HG02943 (cell line): ENCODE results near the gene NEIL1.

Experiments
- ATAC-seq: cut with Tn5 transposase; IDR thresholded peaks from one replicate; pipeline ENCODE4 v1.9.1; 2021; ENCODE audit warnings: mild to moderate bottlenecking, low read depth, moderate library complexity; ENCODE audit not compliant: unreplicated experiment

The NEIL1 gene

GRCh38 chr15:75355369-75355768 lies 8.5 kb downstream of the NEIL1 start:
- no peak for ATAC-seq

GRCh38 chr15:75356006-75356405 lies 9.2 kb downstream of the NEIL1 start:
- no peak for ATAC-seq

GRCh38 chr15:75356517-75356916 lies 9.7 kb downstream of the NEIL1 start:
- ATAC-seq, result no peak

DNA sequence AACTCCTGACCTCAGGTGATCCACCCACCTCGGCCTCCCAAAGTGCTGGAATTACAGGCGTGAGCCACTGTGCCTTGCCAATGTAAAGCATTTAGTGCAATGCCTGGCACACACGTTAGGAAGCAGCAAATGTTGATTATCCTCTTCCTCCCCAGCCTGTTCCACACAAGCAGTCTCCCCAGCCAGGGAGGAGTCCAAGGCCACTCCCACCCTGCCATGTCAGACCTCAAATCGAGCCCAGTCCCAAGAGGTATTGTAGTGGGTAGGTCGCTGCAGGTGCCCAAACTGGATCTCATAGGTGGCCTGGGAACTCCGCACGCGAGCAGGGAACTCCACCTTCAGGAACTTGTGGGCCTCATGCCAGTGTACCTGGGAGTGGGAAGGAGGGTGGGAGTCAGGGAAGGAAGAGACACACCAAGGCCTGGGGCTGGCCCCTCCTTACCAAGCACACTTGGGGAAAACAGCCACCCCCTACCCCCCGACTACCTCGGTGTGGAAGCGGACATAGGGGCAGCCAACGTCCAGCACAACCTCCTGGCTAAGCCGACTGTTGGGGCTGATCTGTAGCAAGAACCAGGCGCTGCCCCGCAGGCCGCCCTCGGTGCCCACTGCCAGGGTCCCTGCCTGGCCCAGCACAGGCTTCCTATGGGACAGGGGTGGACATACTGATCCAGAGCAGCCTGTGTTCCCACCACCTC lies 11.3 kb downstream of the NEIL1 start:
- no peak for ATAC-seq

DNA sequence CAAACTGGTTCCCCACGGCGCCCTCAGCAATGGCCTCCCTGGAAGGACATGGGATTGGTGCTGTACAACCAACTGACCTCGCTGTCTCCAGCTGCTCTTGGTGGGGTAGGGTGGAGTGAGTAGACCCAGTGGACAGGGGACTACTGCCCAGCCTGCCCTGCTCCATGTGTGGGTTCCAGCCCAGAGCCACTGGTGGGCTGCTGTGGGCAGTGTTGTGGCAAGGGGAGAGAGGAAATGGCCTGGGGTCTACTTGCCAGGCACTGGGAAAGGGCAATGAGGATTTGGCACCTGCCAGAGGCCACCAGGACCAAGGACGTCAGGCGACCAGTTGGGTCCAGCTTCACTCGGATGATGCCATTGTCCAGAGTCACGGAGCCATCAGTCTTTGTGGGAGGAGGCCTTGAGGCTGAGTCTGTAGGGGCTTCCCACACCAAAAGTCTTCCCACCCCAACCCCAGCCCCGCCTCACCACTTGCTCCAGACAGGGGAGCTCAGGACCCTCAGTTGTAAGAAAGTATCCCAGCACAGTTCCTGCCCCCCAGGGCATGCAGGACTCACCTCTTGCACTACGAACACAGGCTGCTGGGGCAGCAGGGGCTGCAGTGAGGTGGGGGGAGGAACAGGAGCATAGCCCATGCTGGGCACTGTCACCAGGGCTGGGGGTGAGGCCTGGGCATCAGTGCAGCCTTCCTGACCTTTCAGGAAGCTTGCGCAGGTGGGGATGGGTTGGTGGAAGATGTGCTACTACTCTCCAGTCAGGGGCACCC lies 12.1 kb downstream of the NEIL1 start:
- ATAC-seq, result no peak

DNA sequence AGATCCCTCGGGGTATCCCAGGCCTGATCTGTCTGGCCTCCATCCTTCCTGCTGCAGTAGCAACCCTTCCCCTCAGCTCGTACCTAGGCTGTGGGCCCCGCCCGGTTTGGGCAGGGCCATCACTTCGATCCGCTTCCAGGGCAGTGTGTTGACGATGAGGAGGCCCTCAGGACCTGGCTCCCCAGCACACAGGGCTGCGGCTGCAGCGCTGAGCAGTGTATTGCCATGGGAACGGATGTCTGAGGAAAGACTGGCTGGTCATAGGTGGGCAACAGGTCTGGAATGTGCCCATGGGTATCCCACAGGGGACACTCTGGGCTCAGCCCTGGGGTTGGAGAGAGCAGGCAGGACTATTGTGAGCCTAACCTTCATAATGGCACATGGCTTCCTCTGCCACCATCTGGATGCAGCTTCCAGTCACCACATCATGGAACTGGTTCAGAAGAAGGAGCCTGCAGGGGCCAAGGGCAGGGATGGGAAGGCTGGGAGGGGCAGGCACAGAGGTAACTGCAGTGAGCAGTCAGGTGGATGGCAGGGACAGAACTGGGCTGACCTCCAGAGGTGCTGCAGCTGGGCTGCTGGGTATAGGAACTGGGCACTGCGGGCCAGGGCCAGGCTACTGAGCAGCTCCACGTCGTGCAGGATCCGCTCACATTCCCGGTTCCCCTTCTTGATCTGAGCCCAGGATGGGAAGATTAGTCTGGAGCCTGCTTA lies 12.9 kb downstream of the NEIL1 start:
- no peak for ATAC-seq

DNA sequence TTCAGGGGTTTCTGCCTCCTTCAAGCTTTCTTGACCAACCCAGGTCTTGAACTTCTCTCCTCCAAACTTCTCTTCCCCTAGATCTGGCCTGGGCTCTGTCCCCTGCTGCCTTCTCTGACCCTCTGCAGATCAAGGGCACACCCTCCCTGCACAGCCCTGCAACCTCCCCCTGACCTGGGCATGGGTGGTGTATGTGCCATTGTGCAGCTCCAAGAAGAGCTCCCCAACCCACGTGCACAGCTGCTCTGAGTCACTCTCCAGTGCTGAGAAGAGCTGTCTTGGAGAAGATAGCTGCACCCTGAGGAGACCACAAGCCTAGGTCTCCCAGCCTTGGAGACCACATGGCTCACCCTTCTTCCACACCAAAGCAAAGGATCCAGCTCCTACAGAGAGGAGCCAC lies 13.6 kb downstream of the NEIL1 start:
- ATAC-seq, result no peak

DNA sequence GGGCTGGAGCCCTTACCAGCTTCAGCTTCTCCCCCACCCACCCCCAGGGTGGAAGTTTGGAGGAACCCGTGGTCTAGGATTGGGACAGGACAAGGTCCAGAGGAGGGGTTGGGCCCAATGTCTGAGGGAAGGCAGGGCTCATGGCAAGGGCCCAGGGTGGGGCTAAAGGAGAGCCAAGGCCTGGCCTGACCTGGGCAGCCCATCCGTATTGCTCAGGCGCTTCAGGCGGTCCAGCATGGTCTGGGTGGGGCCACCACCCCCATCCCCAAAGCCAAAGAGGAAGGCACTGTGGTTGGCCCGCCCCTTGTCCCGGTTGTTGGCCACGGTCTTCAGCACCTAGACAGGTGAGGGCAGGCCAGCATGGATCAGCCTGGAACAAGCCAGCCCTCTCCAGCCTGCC lies 14.0 kb downstream of the NEIL1 start:
- no peak for ATAC-seq

DNA sequence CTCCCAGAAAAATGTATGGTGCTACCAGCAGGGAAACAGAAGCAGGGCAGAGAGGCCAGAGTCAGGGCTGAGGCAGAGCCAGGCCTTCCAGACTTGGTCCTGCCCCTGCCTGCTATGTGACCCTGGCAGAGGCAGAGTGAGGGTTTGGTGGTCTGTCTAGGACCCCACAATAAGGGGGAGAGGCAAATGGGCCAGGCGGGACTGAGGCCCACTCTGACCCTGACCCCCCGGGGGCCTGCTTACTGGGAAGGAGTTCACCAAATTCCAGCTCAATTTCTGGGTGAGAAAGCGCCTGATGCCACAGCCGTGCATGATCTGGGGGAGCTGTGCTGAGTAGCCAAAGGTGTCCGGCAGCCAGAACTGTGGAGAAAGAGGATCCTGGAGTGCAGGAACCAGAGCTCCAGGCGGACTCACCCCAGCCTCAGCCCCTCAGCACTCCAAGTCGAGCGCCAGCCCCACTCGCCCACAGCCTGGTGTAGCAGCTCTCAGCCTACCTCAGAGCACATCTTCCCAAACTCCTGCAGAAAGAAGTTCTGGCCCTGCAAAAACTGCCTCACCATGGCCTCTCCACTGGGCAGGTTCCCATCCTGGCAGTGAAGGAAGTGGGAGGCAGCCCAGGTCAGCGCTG lies 14.6 kb downstream of the NEIL1 start:
- ATAC-seq, result no peak

DNA sequence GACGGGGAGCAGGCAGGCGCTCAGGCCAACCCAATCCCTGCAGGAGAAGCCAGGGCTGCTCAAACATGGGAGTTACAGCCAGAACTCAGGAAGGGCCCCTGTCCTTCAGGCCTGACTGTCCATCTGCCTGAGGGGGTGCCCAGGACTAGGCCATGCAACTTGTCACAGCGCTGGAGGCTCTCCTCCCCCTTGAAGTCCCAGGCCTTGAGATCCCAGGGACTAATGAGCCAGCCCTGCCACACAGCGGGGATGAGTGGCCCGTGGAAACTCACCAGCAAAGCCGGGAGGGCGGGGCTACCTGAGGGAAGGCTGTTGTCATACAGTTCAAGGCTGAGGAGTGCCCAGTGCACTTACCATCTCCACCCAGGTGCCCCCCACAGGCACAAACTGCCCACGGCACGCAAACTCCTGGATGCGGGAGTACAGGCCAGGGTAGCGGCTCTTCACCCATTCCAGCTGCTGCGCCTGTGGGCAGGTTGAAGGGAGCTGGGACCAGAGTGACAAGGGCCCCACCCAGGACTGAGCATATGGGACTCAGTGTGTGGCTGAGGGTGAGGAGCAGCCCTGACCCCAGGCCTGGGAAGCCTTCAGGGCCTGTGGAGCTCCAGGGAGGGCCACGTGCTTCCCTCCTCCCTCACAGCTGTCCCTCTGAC lies 15.3 kb downstream of the NEIL1 start:
- ATAC-seq, result no peak

DNA sequence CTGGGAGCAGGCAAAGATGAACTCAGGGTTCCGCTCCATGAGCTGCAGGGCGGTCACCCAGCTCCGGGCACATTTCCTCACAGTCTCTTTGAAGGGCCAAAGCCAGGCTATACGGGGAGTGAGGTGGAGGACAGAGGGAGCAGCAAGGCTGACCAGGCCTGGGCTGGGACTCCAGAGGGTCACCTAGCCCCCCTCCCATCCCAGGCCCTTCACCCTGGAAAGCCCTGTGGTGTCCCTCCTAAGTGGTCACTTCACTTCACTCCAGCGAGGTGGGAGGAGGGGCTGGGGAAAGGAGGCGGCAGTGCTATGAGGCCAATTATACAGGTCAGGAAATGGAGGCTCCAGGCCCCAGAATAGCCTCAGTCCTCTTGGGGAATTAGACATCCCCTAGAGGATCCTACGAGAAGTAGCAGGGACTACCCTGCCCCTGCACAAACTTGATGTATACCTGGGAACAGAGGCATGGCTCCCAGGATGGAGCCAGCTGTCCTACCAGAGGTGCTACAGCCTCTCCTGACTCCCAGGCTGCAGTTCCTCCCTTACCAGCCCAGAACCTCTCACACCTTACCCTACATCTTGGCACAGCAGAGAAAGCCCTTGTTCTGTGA lies 15.9 kb downstream of the NEIL1 start:
- ATAC-seq, result no peak

- no peak for ATAC-seq
Measured at GRCh38 chr15:75363786-75364185, 16.9 kb downstream of the NEIL1 start.

DNA sequence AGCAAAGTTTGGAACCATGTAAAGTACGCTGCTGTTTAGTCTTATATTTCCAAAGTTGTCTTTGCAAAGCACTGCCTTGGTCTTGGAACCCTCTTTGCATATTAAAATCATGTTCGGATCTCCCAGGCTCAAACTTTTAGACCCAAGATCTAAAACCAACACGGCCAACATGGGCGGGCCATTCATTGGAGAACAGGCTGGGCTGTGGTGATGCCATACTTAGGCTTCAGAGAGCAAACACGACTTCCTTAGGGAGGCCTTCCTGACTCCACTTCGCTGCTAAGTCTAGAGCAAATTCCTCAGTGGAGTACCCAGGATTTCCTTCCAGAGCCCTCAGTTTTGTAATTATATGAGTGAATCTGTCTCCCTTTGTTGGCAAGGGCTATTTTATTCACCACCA lies 18.0 kb downstream of the NEIL1 start:
- ATAC-seq, result no peak

GRCh38 chr15:75366163-75366562 lies 19.3 kb downstream of the NEIL1 start:
- ATAC-seq, result no peak

- ATAC-seq, result no peak
Measured at GRCh38 chr15:75367006-75367405, 20.2 kb downstream of the NEIL1 start.

DNA sequence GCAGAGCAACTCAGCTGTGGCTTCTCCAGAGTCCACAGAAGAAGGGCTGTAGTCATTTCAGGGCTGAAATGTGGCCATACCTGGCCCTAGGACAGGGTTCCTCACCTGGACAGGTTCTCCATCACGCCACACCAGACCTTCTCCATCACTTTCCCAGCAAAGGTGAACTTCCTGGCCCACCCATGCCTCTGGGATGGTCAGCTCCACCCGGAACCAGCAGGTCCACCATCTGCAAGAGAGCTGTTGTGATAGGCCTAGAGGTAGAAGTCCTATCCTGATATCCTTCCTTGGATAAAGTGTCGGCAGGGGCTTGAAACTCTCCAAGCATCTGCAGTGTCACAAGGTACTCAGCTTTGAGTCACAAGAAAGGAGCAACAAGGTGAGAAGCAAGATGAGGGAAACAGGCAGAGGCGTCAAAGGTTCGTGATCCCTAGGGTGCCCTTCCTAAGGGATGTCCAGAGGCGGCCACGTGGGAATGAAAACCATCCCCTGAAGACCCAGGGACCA lies 20.6 kb downstream of the NEIL1 start:
- ATAC-seq, result no peak

DNA sequence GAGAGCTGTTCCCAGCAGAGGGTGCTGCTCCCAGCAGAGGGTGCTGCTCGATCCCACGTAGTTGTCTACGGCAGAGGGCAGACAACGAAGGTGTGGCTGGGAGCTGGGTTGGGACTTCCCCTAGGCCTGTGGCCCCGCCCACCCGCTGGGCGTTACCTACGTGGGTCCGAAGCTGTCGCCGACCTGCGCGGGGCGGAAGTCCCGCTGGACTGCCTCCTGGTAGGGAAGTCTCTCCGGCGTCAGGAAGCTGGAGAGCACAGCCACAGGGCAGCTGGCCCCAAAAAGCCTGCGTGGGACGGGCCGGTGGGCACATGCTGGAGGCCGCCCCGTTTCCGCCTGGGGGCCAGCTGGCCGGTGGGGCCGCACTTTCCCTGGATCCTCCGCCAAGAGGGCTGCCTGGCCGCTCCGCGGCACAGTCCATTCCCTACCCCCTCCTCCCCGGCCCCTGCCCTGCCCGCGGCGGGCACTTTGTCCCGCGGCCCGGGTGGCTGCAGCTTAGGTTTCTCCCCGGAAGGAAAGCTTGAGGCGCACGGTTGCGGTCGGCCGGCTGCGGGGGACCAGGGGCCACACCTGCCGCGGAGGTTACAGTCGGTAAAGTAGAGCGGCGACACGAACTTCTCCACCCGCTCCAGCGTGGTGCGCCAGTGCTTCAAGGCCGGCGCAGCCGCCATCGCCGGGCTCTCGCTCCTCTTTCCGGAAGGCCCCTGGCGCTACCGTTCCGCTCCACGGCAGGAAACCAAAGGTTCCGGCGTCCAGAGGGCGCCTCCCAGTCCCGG lies 21.3 kb downstream of the NEIL1 start, which contains the start of gene MAN2C1:
TSS of gene MAN2C1 (minus strand) at position 695 of the 776 bp plus-strand sequence. CDS start at position 671, 24 bp downstream.
- peak; percentile 71 for ATAC-seq

GRCh38 chr15:75368689-75369239 lies 21.9 kb downstream of the NEIL1 start:
- ATAC-seq, result peak; percentile 17
